Liver (tissue), 9 donors: Measurements from ENCODE around the gene EIF2S3. TPM values are rescaled to one million over a fixed set of nuclear protein-coding genes. Genes with fewer than 3 reads are reported as not detected.

Experiments used
- DNase-seq: peaks from one replicate; pipeline ENCODE4 v3.0.0-alpha.2; 2017; ENCODE audit warnings: low spot score
- H3K27ac ChIP-seq, 2 donors: one replicate each; pipeline ENCODE4 v1.7.0; 2013; ENCODE audit warnings: inconsistent platforms in 2 of 2, low read length in 2 of 2, control low read depth in 1 of 2, low read depth in 1 of 2, mild to moderate bottlenecking in 1 of 2
- H3K27me3 ChIP-seq, 4 donors: one replicate each; pipeline versions ENCODE4 v1.6.1 to v1.7.0; 2013; ENCODE audit warnings: low read length in 3 of 4, inconsistent platforms in 1 of 4, mild to moderate bottlenecking in 1 of 4, moderate library complexity in 1 of 4; ENCODE audit not compliant: control insufficient read depth in 4 of 4, insufficient read depth in 4 of 4
- H3K36me3 ChIP-seq, 4 donors: one replicate each; pipeline versions ENCODE4 v1.6.1 to v1.7.0; 2013; ENCODE audit warnings: low read length in 3 of 4, mild to moderate bottlenecking in 3 of 4, low read depth in 1 of 4, moderate library complexity in 1 of 4; ENCODE audit not compliant: control insufficient read depth in 4 of 4, insufficient read depth in 3 of 4
- H3K4me1 ChIP-seq, 4 donors: one replicate each; pipeline versions ENCODE4 v1.6.1 to v1.7.0; 2013; ENCODE audit warnings: low read length in 3 of 4, mild to moderate bottlenecking in 3 of 4, moderate library complexity in 1 of 4; ENCODE audit not compliant: control insufficient read depth in 4 of 4, insufficient read depth in 4 of 4
- H3K4me3 ChIP-seq, 3 donors: one replicate each; pipeline versions ENCODE4 v1.6.1 to v1.7.0; 2013; ENCODE audit warnings: low read length in 3 of 3, control low read depth in 1 of 3, low read depth in 1 of 3, mild to moderate bottlenecking in 1 of 3
- H3K9ac ChIP-seq, 2 donors: one replicate each; pipeline ENCODE4 v1.7.0; 2013; ENCODE audit warnings: low read length in 2 of 2, mild to moderate bottlenecking in 2 of 2, moderate library complexity in 2 of 2, control low read depth in 1 of 2, low read depth in 1 of 2
- H3K9me3 ChIP-seq, 4 donors: one replicate each; pipeline versions ENCODE4 v1.6.1 to v1.7.0; 2013; ENCODE audit warnings: low read length in 3 of 4; ENCODE audit not compliant: control insufficient read depth in 4 of 4
- ATF3 ChIP-seq: IDR thresholded peaks from 2 replicates; pipeline ENCODE4 v1.6.1; 2016; ENCODE audit warnings: antibody characterized with exemption
- CTCF ChIP-seq: fragments of 150-350 bp; IDR thresholded peaks from 2 replicates; pipeline ENCODE4 v1.5.1; 2017; ENCODE audit warnings: improper control_type of control experiment, low read depth, low read length; ENCODE audit not compliant: missing input control
- EGR1 ChIP-seq, 2 donors: IDR thresholded peaks; 2 replicates each; pipeline ENCODE4 v1.6.1; 2016 to 2018; ENCODE audit warnings: antibody characterized with exemption in 2 of 2, low read depth in 2 of 2
- FOXA1 ChIP-seq: IDR thresholded peaks from 2 replicates; pipeline ENCODE4 v1.6.1; 2016; ENCODE audit warnings: antibody characterized with exemption
- FOXA2 ChIP-seq: IDR thresholded peaks from 2 replicates; pipeline ENCODE4 v1.6.1; 2016; ENCODE audit warnings: antibody characterized with exemption
- GABPA ChIP-seq, 2 donors: IDR thresholded peaks in 1 of 2; conservative IDR thresholded peaks in 1 of 2; 2 replicates each; pipeline ENCODE4 v1.6.1; 2016; ENCODE audit warnings: antibody characterized with exemption in 2 of 2, mild to moderate bottlenecking in 1 of 2, moderate library complexity in 1 of 2
- HNF4A ChIP-seq, 2 donors: conservative IDR thresholded peaks; 2 replicates each; pipeline ENCODE4 v1.6.1; 2016; ENCODE audit warnings: antibody characterized with exemption in 2 of 2, mild to moderate bottlenecking in 2 of 2
- HNF4G ChIP-seq: IDR thresholded peaks from 2 replicates; pipeline ENCODE4 v1.6.1; 2016; ENCODE audit warnings: antibody characterized with exemption
- JUND ChIP-seq, 2 donors: IDR thresholded peaks; 2 replicates each; pipeline ENCODE4 v1.6.1; 2016; ENCODE audit warnings: antibody characterized with exemption in 2 of 2
- NR2F2 ChIP-seq: IDR thresholded peaks from 2 replicates; pipeline ENCODE4 v1.6.1; 2016; ENCODE audit warnings: antibody characterized with exemption
- RAD21 ChIP-seq, 2 donors: IDR thresholded peaks; 2 replicates each; pipeline ENCODE4 v1.6.1; 2016; ENCODE audit warnings: antibody characterized with exemption in 2 of 2, mild to moderate bottlenecking in 2 of 2
- REST ChIP-seq: IDR thresholded peaks from 2 replicates; pipeline ENCODE4 v1.6.1; 2016; ENCODE audit warnings: antibody characterized with exemption, mild to moderate bottlenecking
- RXRA ChIP-seq, 2 donors: IDR thresholded peaks; 2 replicates each; pipeline ENCODE4 v1.6.1; 2017 to 2018; ENCODE audit warnings: antibody characterized with exemption in 2 of 2, mild to moderate bottlenecking in 1 of 2
- SP1 ChIP-seq: IDR thresholded peaks from 2 replicates; pipeline ENCODE4 v1.6.1; 2018; ENCODE audit warnings: antibody characterized with exemption, mild to moderate bottlenecking
- TAF1 ChIP-seq: conservative IDR thresholded peaks from 2 replicates; pipeline ENCODE4 v1.6.1; 2016; ENCODE audit warnings: antibody characterized with exemption, mild to moderate bottlenecking
- YY1 ChIP-seq: IDR thresholded peaks from 2 replicates; pipeline ENCODE4 v1.6.1; 2016; ENCODE audit warnings: antibody characterized with exemption, mild to moderate bottlenecking
- ZBTB33 ChIP-seq: IDR thresholded peaks from 2 replicates; pipeline ENCODE4 v1.6.1; 2016; ENCODE audit warnings: antibody characterized with exemption
- WGBS: extraction: QIAGEN DNeasy Blood & Tissue Kit; methylation state at CpG from one replicate; pipeline ENCODE4 v1.1.7; 2013; 5-methylcytosine and 5-hydroxymethylcytosine counted together
- polyA plus RNA-seq, 2 donors: library from polyadenylated mRNA; stranded (reverse) in 1 of 2; unstranded in 1 of 2; fragments of 200-250 nt in 1 of 2; fragments of >200 nt in 1 of 2; fragmentation: Nextera tagmentation in 1 of 2; extraction: Ambion mirVana in 1 of 2; gene quantifications; one replicate each; pipeline versions ENCODE4 v1.2.1 to v1.2.3, GENCODE V29; 2013 to 2015
- total RNA-seq, 2 donors: library from RNA; depleted of rRNA; stranded (reverse); fragments of >200 nt; gene quantifications; one replicate each; pipeline ENCODE4 v1.2.3, GENCODE V29; 2014
- donor health status: healthy.
- donor health status: healthy.
- donor health status: healthy.
- donor health status: healthy.
- donor health status: healthy.

Gene EIF2S3
- total and polyA plus RNA-seq, 4 donors, result 24.9 to 98.0 (median 47.4) TPM

- no peaks in the 10 kb centered on the region for H3K9me3 ChIP-seq
- TF ChIP-seq TAF1 (no peak), ZBTB33 (no peak), HNF4A (conservative IDR thresholded peaks at IDR 0.05) (no peak), JUND (IDR thresholded peaks at IDR 0.05) (no peak), ATF3 (no peak), CTCF (no peak), FOXA1 (no peak), HNF4G (no peak), GABPA (IDR thresholded peaks at IDR 0.05 in 1 of 2, conservative IDR thresholded peaks at IDR 0.05 in 1 of 2) (no peak), EGR1 (IDR thresholded peaks at IDR 0.05; ENCODE audit: low read depth in 2 of 2) (no peak), NR2F2 (no peak), REST (no peak), SP1 (no peak)
- H3K4me3 ChIP-seq, result no peak overlapping the region
- H3K27ac ChIP-seq, result no peak overlapping the region
- H3K4me1 ChIP-seq, result no peaks in the 10 kb centered on the region
- WGBS, result 88% methylated on average over 5 of the region's 5 CpGs
- H3K36me3 ChIP-seq, result no peaks in the 10 kb centered on the region
- no peaks in the 10 kb centered on the region for H3K27me3 ChIP-seq
- no peak overlapping the region for H3K9ac ChIP-seq
- DNase-seq, result no peak
These were observed 20.3 kb upstream of the EIF2S3 start for GRCh38 chrX:24034485-24034884.

- Histone ChIP-seq H3K9me3 (no peaks in the 10 kb centered on the region), H3K36me3 (no peaks in the 10 kb centered on the region), H3K27ac (no peak overlapping the region), H3K4me3 (no peak overlapping the region), H3K4me1 (no peaks in the 10 kb centered on the region), H3K9ac (no peak overlapping the region), H3K27me3 (no peaks in the 10 kb centered on the region)
- 77% methylated on average over 4 of the region's 4 CpGs for WGBS
- no peak for DNase-seq
- TF ChIP-seq TAF1 (no peak), ZBTB33 (no peak), RAD21 (IDR thresholded peaks at IDR 0.05) (no peak), SP1 (no peak), YY1 (no peak), REST (no peak), FOXA1 (no peak), RXRA (IDR thresholded peaks at IDR 0.05) (no peak), CTCF (no peak), FOXA2 (no peak), HNF4G (no peak)
These were observed 17.0 kb upstream of the EIF2S3 start for GRCh38 chrX:24037729-24038128.
